ENCODE measurements around the gene DOCK2.

DNA sequence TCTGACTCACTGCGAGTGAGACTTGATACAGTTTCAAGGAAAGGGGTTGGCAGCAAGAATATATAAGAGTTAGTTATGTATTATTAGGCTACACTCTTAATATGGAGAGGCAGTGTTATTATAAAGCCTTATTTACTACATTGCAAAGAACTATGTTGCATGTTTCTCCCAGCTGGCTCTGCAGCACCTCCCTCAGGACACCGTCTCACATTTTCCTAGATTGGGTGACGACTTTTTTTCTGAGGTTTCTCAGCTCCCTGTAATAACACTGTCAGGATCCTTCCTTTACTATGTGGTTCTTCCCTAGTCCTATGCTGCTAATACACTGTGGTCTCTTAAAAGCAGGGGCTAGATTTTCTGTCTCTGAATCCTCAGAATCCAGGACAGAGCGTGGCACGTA, 189.5 kb downstream of the DOCK2 start:
- TF ChIP-seq, protein P1, sequence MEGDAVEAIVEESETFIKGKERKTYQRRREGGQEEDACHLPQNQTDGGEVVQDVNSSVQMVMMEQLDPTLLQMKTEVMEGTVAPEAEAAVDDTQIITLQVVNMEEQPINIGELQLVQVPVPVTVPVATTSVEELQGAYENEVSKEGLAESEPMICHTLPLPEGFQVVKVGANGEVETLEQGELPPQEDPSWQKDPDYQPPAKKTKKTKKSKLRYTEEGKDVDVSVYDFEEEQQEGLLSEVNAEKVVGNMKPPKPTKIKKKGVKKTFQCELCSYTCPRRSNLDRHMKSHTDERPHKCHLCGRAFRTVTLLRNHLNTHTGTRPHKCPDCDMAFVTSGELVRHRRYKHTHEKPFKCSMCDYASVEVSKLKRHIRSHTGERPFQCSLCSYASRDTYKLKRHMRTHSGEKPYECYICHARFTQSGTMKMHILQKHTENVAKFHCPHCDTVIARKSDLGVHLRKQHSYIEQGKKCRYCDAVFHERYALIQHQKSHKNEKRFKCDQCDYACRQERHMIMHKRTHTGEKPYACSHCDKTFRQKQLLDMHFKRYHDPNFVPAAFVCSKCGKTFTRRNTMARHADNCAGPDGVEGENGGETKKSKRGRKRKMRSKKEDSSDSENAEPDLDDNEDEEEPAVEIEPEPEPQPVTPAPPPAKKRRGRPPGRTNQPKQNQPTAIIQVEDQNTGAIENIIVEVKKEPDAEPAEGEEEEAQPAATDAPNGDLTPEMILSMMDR (IDR thresholded peaks at IDR 0.05), result peak; percentile 22
- TF ChIP-seq EZH2 (IDR thresholded peaks at IDR 0.05), result no peak

Data from neural progenitor cell (in vitro differentiated cells).